22Rv1 (cell line): Measurements from ENCODE around the gene ZNF442.
"Not testable (repeated sequence)": the region's sequence is repeated elsewhere in the genome, so short reads cannot be mapped to it uniquely, and the experiment has no call there.

ENCODE experiments used
- H3K27ac ChIP-seq: fragments of 450-650 bp; 2 replicates; pipeline ENCODE4 v1.5.1; 2017
- ZFX ChIP-seq: fragments of 450-650 bp; IDR thresholded peaks from 2 replicates; pipeline ENCODE4 v1.6.1; 2017; ENCODE audit warnings: antibody characterized with exemption, borderline replicate concordance
- TF ChIP-seq, protein P1 (sequence below): fragments of 450-650 bp; IDR thresholded peaks from 2 replicates; pipeline ENCODE4 v1.5.1; 2017; ENCODE audit warnings: mild to moderate bottlenecking

ZNF442 gene

DNA sequence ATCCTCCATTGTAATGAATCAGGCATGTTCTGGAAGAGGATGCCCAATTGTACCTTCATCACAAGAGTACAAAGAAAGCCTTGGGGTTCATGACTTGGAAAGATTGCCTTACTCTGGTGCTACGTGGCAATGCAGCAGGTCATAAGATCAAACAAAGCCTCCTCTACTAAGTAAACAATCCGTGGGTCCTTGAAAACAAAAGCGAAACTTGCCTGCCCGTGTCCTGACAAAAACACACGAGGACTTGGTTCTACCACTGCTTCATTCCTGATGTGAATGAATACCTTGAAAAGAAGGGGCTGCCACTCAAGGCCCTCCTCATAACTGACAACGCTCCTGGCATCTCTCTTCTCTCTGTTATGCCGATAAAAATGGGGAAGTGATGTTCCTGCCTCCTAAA, 50.9 kb downstream of the ZNF442 start:
- TF ChIP-seq, protein P1, sequence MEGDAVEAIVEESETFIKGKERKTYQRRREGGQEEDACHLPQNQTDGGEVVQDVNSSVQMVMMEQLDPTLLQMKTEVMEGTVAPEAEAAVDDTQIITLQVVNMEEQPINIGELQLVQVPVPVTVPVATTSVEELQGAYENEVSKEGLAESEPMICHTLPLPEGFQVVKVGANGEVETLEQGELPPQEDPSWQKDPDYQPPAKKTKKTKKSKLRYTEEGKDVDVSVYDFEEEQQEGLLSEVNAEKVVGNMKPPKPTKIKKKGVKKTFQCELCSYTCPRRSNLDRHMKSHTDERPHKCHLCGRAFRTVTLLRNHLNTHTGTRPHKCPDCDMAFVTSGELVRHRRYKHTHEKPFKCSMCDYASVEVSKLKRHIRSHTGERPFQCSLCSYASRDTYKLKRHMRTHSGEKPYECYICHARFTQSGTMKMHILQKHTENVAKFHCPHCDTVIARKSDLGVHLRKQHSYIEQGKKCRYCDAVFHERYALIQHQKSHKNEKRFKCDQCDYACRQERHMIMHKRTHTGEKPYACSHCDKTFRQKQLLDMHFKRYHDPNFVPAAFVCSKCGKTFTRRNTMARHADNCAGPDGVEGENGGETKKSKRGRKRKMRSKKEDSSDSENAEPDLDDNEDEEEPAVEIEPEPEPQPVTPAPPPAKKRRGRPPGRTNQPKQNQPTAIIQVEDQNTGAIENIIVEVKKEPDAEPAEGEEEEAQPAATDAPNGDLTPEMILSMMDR: no peak
- TF ChIP-seq ZFX: no peak
- H3K27ac ChIP-seq: no peak overlapping the region

GRCh38 chr19:12308891-12309290, 56.6 kb downstream of the ZNF442 start:
- H3K27ac ChIP-seq: not testable (repeated sequence)
